ENCODE data around the gene MIER2.

DNA sequence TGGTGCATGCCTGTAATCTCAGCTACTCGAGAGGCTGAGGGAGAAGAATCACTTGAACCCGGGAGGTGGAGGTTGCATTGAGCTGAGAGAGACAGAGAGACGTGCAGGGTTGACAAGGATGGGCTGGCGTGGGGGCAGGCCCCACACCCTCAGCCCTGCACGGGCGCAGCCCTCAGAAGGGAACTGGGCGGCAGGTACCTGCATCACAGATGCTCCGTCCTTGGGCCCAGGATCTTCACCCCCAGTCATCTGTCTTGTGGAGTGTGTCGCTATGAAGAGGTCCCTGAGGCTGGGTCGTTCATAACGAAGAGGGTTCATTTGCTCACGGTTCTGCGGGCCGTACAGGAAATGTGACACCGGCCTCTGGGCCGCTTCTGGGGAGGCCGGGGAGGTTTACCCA is 44.1 kb upstream of the MIER2 start:
- TF ChIP-seq, protein P1, sequence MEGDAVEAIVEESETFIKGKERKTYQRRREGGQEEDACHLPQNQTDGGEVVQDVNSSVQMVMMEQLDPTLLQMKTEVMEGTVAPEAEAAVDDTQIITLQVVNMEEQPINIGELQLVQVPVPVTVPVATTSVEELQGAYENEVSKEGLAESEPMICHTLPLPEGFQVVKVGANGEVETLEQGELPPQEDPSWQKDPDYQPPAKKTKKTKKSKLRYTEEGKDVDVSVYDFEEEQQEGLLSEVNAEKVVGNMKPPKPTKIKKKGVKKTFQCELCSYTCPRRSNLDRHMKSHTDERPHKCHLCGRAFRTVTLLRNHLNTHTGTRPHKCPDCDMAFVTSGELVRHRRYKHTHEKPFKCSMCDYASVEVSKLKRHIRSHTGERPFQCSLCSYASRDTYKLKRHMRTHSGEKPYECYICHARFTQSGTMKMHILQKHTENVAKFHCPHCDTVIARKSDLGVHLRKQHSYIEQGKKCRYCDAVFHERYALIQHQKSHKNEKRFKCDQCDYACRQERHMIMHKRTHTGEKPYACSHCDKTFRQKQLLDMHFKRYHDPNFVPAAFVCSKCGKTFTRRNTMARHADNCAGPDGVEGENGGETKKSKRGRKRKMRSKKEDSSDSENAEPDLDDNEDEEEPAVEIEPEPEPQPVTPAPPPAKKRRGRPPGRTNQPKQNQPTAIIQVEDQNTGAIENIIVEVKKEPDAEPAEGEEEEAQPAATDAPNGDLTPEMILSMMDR (IDR thresholded peaks at IDR 0.05; ENCODE audit: low read length) = no peak
- TF ChIP-seq EZH2 (IDR thresholded peaks at IDR 0.05; ENCODE audit: borderline replicate concordance, low read length) = no peak

All from OCI-LY1 (cell line).